HG02798 (cell line): ENCODE results near the gene CENPP.

Source experiments
- ATAC-seq: cut with Tn5 transposase; IDR thresholded peaks from one replicate; pipeline ENCODE4 v1.9.1; 2021; ENCODE audit warnings: mild to moderate bottlenecking; ENCODE audit not compliant: unreplicated experiment, poor library complexity

CENPP gene

GRCh38 chr9:92527291-92527828, 201.6 kb downstream of the CENPP start:
- no peak for ATAC-seq

GRCh38 chr9:92527832-92528521, 202.2 kb downstream of the CENPP start:
- ATAC-seq = no peak

- ATAC-seq = no peak
These were observed 202.7 kb downstream of the CENPP start for GRCh38 chr9:92528522-92528849.

GRCh38 chr9:92529124-92529523, 203.4 kb downstream of the CENPP start:
- ATAC-seq = no peak

- no peak for ATAC-seq
These were observed 205.1 kb downstream of the CENPP start for GRCh38 chr9:92530893-92531292.

- no peak for ATAC-seq
These were observed 208.5 kb downstream of the CENPP start for GRCh38 chr9:92534204-92534603.

- no peak for ATAC-seq
These were observed 208.9 kb downstream of the CENPP start for GRCh38 chr9:92534674-92535073.

- ATAC-seq = no peak
These were observed 210.4 kb downstream of the CENPP start, which contains the start of gene ECM2 for GRCh38 chr9:92535940-92536850. TSS of gene ECM2 (minus strand) at chr9:92535990. CDS start at chr9:92522866, 13,124 bp downstream.

- ATAC-seq = no peak
These were observed 212.8 kb downstream of the CENPP start for GRCh38 chr9:92538541-92538940.

- no peak for ATAC-seq
These were observed 218.2 kb downstream of the CENPP start for GRCh38 chr9:92543972-92544371.

GRCh38 chr9:92545002-92545510, 219.3 kb downstream of the CENPP start:
- no peak for ATAC-seq

GRCh38 chr9:92547356-92547755, 221.6 kb downstream of the CENPP start:
- no peak for ATAC-seq

GRCh38 chr9:92550765-92551164, 225.0 kb downstream of the CENPP start:
- no peak for ATAC-seq

- ATAC-seq = no peak
These were observed 233.0 kb downstream of the CENPP start for GRCh38 chr9:92558612-92559374.

- no peak for ATAC-seq
These were observed 235.9 kb downstream of the CENPP start for GRCh38 chr9:92561374-92562330.

GRCh38 chr9:92562461-92562967, 236.8 kb downstream of the CENPP start:
- ATAC-seq = no peak

- no peak for ATAC-seq
These were observed 237.7 kb downstream of the CENPP start for GRCh38 chr9:92563116-92564100.

GRCh38 chr9:92564504-92564903, 238.8 kb downstream of the CENPP start:
- ATAC-seq = no peak
